IMR-90 (cell line): ENCODE data around the gene MYL10. TPM values are rescaled to one million over a fixed set of nuclear protein-coding genes. Genes with fewer than 3 reads are reported as not detected.

Source experiments
- ATAC-seq: fragments of 200-7000 bp; cut with Tn5 transposase; 2 replicates; pipeline ENCODE4 v1.9.1; 2020; ENCODE audit warnings: low read depth, mild to moderate bottlenecking, moderate library complexity
- BruUV-seq: library from RNA; stranded (reverse); fragments of 400-500 nt; replicated peaks from 2 replicates; lab custom pipeline; 2021; lab: Mats Ljungman, UMichigan
- CTCF ChIA-PET: fragments of 300-600 bp; formaldehyde crosslinking; extraction: SDS; loops from one replicate; lab custom pipeline; 2021; ENCODE audit warnings: antibody characterized with exemption; lab: Yijun Ruan, JAX
- POLR2A ChIA-PET: fragments of 300-600 bp; sonication (Branson Sonifier 250); formaldehyde crosslinking; loops from one replicate; lab custom pipeline; 2022; ENCODE audit warnings: antibody characterized with exemption; ENCODE audit not compliant: unreplicated experiment; lab: Charles Lee
- DNase-seq: peaks from one replicate; pipeline ENCODE4 v3.0.0; 2013
- H2AFZ ChIP-seq: replicated peaks from 2 replicates; pipeline ENCODE3; 2013; ENCODE audit warnings: low read length, mild to moderate bottlenecking; ENCODE audit not compliant: poor library complexity
- H2AK5ac ChIP-seq: 2 replicates; pipeline ENCODE4 v1.6.1; 2013; ENCODE audit warnings: low read depth, low read length, inconsistent platforms
- H2AK9ac ChIP-seq: replicated peaks from 2 replicates; pipeline ENCODE3; 2013; ENCODE audit warnings: mild to moderate bottlenecking, low read depth, low read length, moderate library complexity; ENCODE audit not compliant: poor library complexity
- H2BK120ac ChIP-seq: 2 replicates; pipeline ENCODE4 v1.6.1; 2013; ENCODE audit warnings: low read depth, low read length, inconsistent platforms
- H2BK15ac ChIP-seq: 3 replicates; pipeline ENCODE4 v1.6.1; 2013; ENCODE audit warnings: low read depth, low read length, inconsistent platforms
- H2BK20ac ChIP-seq: 2 replicates; pipeline ENCODE4 v1.6.1; 2013; ENCODE audit warnings: low read depth, mild to moderate bottlenecking, inconsistent platforms, low read length, moderate library complexity
- H2BK5ac ChIP-seq: 2 replicates; pipeline ENCODE4 v1.6.1; 2013; ENCODE audit warnings: mild to moderate bottlenecking, low read depth, low read length, inconsistent platforms; ENCODE audit not compliant: poor library complexity, severe bottlenecking
- H3K14ac ChIP-seq: replicated peaks from 2 replicates; pipeline ENCODE4 v1.6.1; 2013; ENCODE audit warnings: low read depth, low read length, inconsistent platforms
- H3K18ac ChIP-seq: 2 replicates; pipeline ENCODE4 v1.6.1; 2013; ENCODE audit warnings: low read depth, low read length, control low read depth
- H3K23ac ChIP-seq: 2 replicates; pipeline ENCODE4 v1.6.1; 2013; ENCODE audit warnings: low read depth, low read length, inconsistent platforms
- H3K27ac ChIP-seq: 2 replicates; pipeline ENCODE4 v1.5.1; 2013; ENCODE audit warnings: mild to moderate bottlenecking, control low read depth, low read length; ENCODE audit not compliant: insufficient read depth
- H3K27me3 ChIP-seq: 2 replicates; pipeline ENCODE4 v1.6.1; 2013; ENCODE audit warnings: low read length; ENCODE audit not compliant: control insufficient read depth, insufficient read depth
- H3K36me3 ChIP-seq: 2 replicates; pipeline ENCODE4 v1.6.1; 2013; ENCODE audit warnings: low read length, mixed read lengths; ENCODE audit not compliant: control insufficient read depth, insufficient read depth
- H3K4ac ChIP-seq: 2 replicates; pipeline ENCODE4 v1.6.1; 2013; ENCODE audit warnings: low read depth, low read length, inconsistent platforms
- H3K4me1 ChIP-seq: 2 replicates; pipeline ENCODE4 v1.6.1; 2013; ENCODE audit warnings: low read length, mixed read lengths; ENCODE audit not compliant: control insufficient read depth, insufficient read depth
- H3K4me2 ChIP-seq: 2 replicates; pipeline ENCODE4 v1.6.1; 2013; ENCODE audit warnings: low read depth, mild to moderate bottlenecking, control low read depth, low read length, moderate library complexity
- H3K4me3 ChIP-seq: 2 replicates; pipeline ENCODE4 v1.5.1; 2013; ENCODE audit warnings: low read depth, mild to moderate bottlenecking, control low read depth, low read length, moderate library complexity; ENCODE audit not compliant: insufficient read depth
- H3K56ac ChIP-seq: 2 replicates; pipeline ENCODE4 v1.6.1; 2013; ENCODE audit warnings: low read length, inconsistent platforms; ENCODE audit not compliant: insufficient read depth; ENCODE audit errors: extremely low read depth
- H3K79me1 ChIP-seq, 2 experiments: 2 replicates each; pipeline ENCODE4 v1.6.1; 2013; ENCODE audit warnings: low read length in 2 of 2, inconsistent platforms in 1 of 2, low read depth in 1 of 2
- H3K9ac ChIP-seq: 2 replicates; pipeline ENCODE4 v1.6.1; 2013; ENCODE audit warnings: low read depth, low read length, control low read depth
- H3K9me1 ChIP-seq: 2 replicates; pipeline ENCODE4 v1.6.1; 2013; ENCODE audit warnings: low read length, inconsistent platforms; ENCODE audit not compliant: insufficient read depth
- H3K9me3 ChIP-seq: 2 replicates; pipeline ENCODE4 v1.6.1; 2013; ENCODE audit warnings: low read length; ENCODE audit not compliant: control insufficient read depth, insufficient read depth
- H4K20me1 ChIP-seq: 2 replicates; pipeline ENCODE4 v1.6.1; 2013; ENCODE audit warnings: low read length, inconsistent platforms; ENCODE audit not compliant: insufficient read depth
- H4K5ac ChIP-seq: 2 replicates; pipeline ENCODE4 v1.6.1; 2013; ENCODE audit warnings: mild to moderate bottlenecking, low read depth, low read length, control low read depth
- H4K8ac ChIP-seq, 2 experiments: 2 replicates each; pipeline ENCODE4 v1.6.1; 2013; ENCODE audit warnings: low read depth in 2 of 2, low read length in 2 of 2, control low read depth in 1 of 2, inconsistent platforms in 1 of 2
- H4K91ac ChIP-seq: 2 replicates; pipeline ENCODE4 v1.6.1; 2013; ENCODE audit warnings: low read depth, low read length, inconsistent platforms; ENCODE audit not compliant: insufficient read depth
- BHLHE40 ChIP-seq: fragments of 150-350 bp; IDR thresholded peaks from 2 replicates; pipeline ENCODE4 v1.6.1; 2016; ENCODE audit warnings: mild to moderate bottlenecking, low read depth, low read length
- CEBPB ChIP-seq: IDR thresholded peaks from 2 replicates; pipeline ENCODE4 v1.6.1; 2012; ENCODE audit warnings: low read depth, low read length, improper control_type of control experiment
- CHD1 ChIP-seq: IDR thresholded peaks from 2 replicates; pipeline ENCODE4 v1.6.1; 2012; ENCODE audit warnings: low read depth, low read length, improper control_type of control experiment
- CTCF ChIP-seq: conservative IDR thresholded peaks from 2 replicates; pipeline ENCODE4 v1.5.1; 2012; ENCODE audit warnings: mild to moderate bottlenecking, low read depth, low read length, improper control_type of control experiment
- ELK1 ChIP-seq: fragments of 150-350 bp; IDR thresholded peaks from 2 replicates; pipeline ENCODE4 v1.6.1; 2016; ENCODE audit warnings: low read depth, mild to moderate bottlenecking, low read length, moderate library complexity, borderline replicate concordance
- FOS ChIP-seq: fragments of 150-350 bp; IDR thresholded peaks from 2 replicates; pipeline ENCODE4 v1.6.1; 2016; ENCODE audit warnings: low read depth, low read length
- MAFK ChIP-seq: IDR thresholded peaks from 2 replicates; pipeline ENCODE4 v1.6.1; 2012; ENCODE audit warnings: low read depth, low read length, improper control_type of control experiment
- MAZ ChIP-seq: IDR thresholded peaks from 2 replicates; pipeline ENCODE4 v1.6.1; 2012; ENCODE audit warnings: low read depth, mild to moderate bottlenecking, low read length, improper control_type of control experiment, moderate library complexity, borderline replicate concordance
- MXI1 ChIP-seq: IDR thresholded peaks from 2 replicates; pipeline ENCODE4 v1.6.1; 2012; ENCODE audit warnings: low read depth, mild to moderate bottlenecking, low read length, moderate library complexity, borderline replicate concordance
- NFE2L2 ChIP-seq: fragments of 150-350 bp; IDR thresholded peaks from 2 replicates; pipeline ENCODE4 v1.6.1; 2016; ENCODE audit warnings: low read depth, mild to moderate bottlenecking, low read length
- RCOR1 ChIP-seq: IDR thresholded peaks from 2 replicates; pipeline ENCODE4 v1.6.1; 2012; ENCODE audit warnings: mild to moderate bottlenecking, low read length, improper control_type of control experiment; ENCODE audit not compliant: insufficient replicate concordance
- RFX5 ChIP-seq: IDR thresholded peaks from 2 replicates; pipeline ENCODE4 v1.8.0; 2012; ENCODE audit warnings: low read depth, mild to moderate bottlenecking, low read length, moderate library complexity
- SMC3 ChIP-seq: fragments of 150-350 bp; IDR thresholded peaks from 2 replicates; pipeline ENCODE4 v1.6.1; 2016; ENCODE audit warnings: low read depth, mild to moderate bottlenecking, antibody characterized with exemption, low read length, moderate library complexity
- USF2 ChIP-seq: fragments of 150-350 bp; IDR thresholded peaks from 2 replicates; pipeline ENCODE4 v1.6.1; 2017; ENCODE audit warnings: mild to moderate bottlenecking, antibody characterized with exemption, low read length, low read depth
- WGBS, 2 experiments: methylation state at CpG; one replicate each; pipeline versions ENCODE4 v1.1.5 to v1.1.7; 2013; ENCODE audit warnings: missing lambda C conversion rate in 2 of 2; ENCODE audit not compliant: insufficient read length in 1 of 2; ENCODE audit errors: extremely low coverage in 2 of 2; 5-methylcytosine and 5-hydroxymethylcytosine counted together
- dilution Hi-C: fragments of 300-500 bp; cut with HindIII; formaldehyde crosslinking; loops from one replicate; pipeline ENCODE4 v1.14.3; 2018; ENCODE audit warnings: low sequenced_read_pairs; ENCODE audit not compliant: unreplicated experiment
- in situ Hi-C: fragments of 300-500 bp; cut with MboI; formaldehyde crosslinking; loops from 3 replicates; pipeline ENCODE4 v1.14.3; 2019; ENCODE audit warnings: low sequenced_read_pairs, inconsistent platforms, mixed read lengths
- intact Hi-C: fragments of 100-400 bp; cut with micrococcal nuclease; formaldehyde crosslinking; loops from 2 replicates; pipeline ENCODE4 v1.10.0; 2022
- polyA plus RNA-seq, 3 experiments: library from polyadenylated mRNA; depleted of rRNA; stranded (reverse); fragments of >200 nt; gene quantifications; 2 replicates each; pipeline ENCODE4 v1.2.3, GENCODE V29; 2012; ENCODE audit warnings: low replicate concordance in 1 of 3
- total RNA-seq: library from RNA; depleted of rRNA; stranded (reverse); fragments of >200 nt; gene quantifications from 2 replicates; pipeline ENCODE4 v1.2.3, GENCODE V29; 2012

The MYL10 gene
- total and polyA plus RNA-seq, 2 of the 4 experiments (the other 2 are of a cell fraction): not detected

- no peak overlapping the region for H2BK120ac ChIP-seq
- ChIA-PET POLR2A (no interaction called here), CTCF (interaction anchor here (0.6 kb wide), 1 partner anchor 43 kb away, joined by 3 read pairs; no protein-coding TSS in a partner anchor)
- H3K4ac ChIP-seq: no peak overlapping the region
- H2BK5ac ChIP-seq: no peak overlapping the region
- H2AFZ ChIP-seq: no peak overlapping the region
- H3K14ac ChIP-seq: no peak overlapping the region
- H2BK15ac ChIP-seq: no peak overlapping the region
- H3K9me3 ChIP-seq: no peaks in the 10 kb centered on the region
- H3K56ac ChIP-seq: no peak overlapping the region
- no peaks in the 10 kb centered on the region; the same call in 1 of the 2 replicates for H4K20me1 ChIP-seq
- no peaks in the 10 kb centered on the region for H3K79me1 ChIP-seq
- peaks cover 33% of the 10 kb centered on the region for H3K27me3 ChIP-seq
- 53% methylated on average over 2 of the region's 9 CpGs; no CpG with 5 or more reads in 1 of the 2 experiments for WGBS, 2 experiments
- ATAC-seq (no peak), DNase-seq (no peak)
- in situ Hi-C loops: no loop called here
- no peak overlapping the region for H4K8ac ChIP-seq
- no peaks in the 10 kb centered on the region for H3K36me3 ChIP-seq
- no peak overlapping the region for H2AK5ac ChIP-seq
- H3K27ac ChIP-seq: no peak overlapping the region
- no TSS peak for BruUV-seq
- intact Hi-C loops: no loop called here
- H2BK20ac ChIP-seq: no peak overlapping the region
- no peak for TF ChIP-seq MAFK
- no peak for TF ChIP-seq BHLHE40
- no peak for TF ChIP-seq USF2
- no peak for TF ChIP-seq MXI1
- TF ChIP-seq RFX5: no peak
- TF ChIP-seq FOS: no peak
- no peak for TF ChIP-seq CHD1
- TF ChIP-seq RCOR1: no peak
- TF ChIP-seq CEBPB: no peak
- no peak for TF ChIP-seq SMC3
- TF ChIP-seq NFE2L2: no peak
- no peak for TF ChIP-seq ELK1
- no peak for TF ChIP-seq MAZ
- TF ChIP-seq CTCF: no peak
- no peak overlapping the region for H3K4me3 ChIP-seq
- H4K5ac ChIP-seq: no peak overlapping the region
- no peak overlapping the region for H3K9ac ChIP-seq
- dilution Hi-C loops: no loop called here
- no peak overlapping the region for H3K18ac ChIP-seq
- H3K9me1 ChIP-seq: no peaks in the 10 kb centered on the region
- no peak overlapping the region for H2AK9ac ChIP-seq
- H3K23ac ChIP-seq: no peak overlapping the region
- no peak overlapping the region for H4K91ac ChIP-seq
- no peak overlapping the region for H3K4me2 ChIP-seq
- no peaks in the 10 kb centered on the region for H3K4me1 ChIP-seq
Measured at GRCh38 chr7:101626758-101627157, 2.3 kb downstream of the MYL10 start.
